HCT116 (cell line): ENCODE results near the gene RASL11B. TPM values are rescaled to one million over a fixed set of nuclear protein-coding genes. Genes with fewer than 3 reads are reported as not detected.

ENCODE experiments used
- ATAC-seq: fragments of 200-7000 bp; cut with Tn5 transposase; 2 replicates; pipeline ENCODE4 v1.9.1; 2020; ENCODE audit warnings: mild to moderate bottlenecking, moderate library complexity
- BruUV-seq: library from RNA; stranded (reverse); fragments of 400-500 nt; replicated peaks from 2 replicates; lab custom pipeline; 2021; lab: Mats Ljungman, UMichigan
- CTCF ChIA-PET: fragments of 300-600 bp; sonication (Branson Sonifier 250); formaldehyde crosslinking; loops from one replicate; lab custom pipeline; 2021; ENCODE audit warnings: antibody characterized with exemption; lab: Charles Lee
- POLR2A ChIA-PET: fragments of 300-600, 350-600 bp; sonication (Branson Sonifier 250); formaldehyde crosslinking; loops from one replicate; lab custom pipeline; 2021; ENCODE audit warnings: antibody characterized with exemption; lab: Charles Lee
- RAD21 ChIA-PET, 2 experiments: fragments of 300-600 bp; sonication (Branson Sonifier 250); formaldehyde crosslinking; loops; one replicate each; lab custom pipeline; 2023; ENCODE audit warnings: low total read pairs in 2 of 2; ENCODE audit not compliant: uncharacterized antibody in 2 of 2, unreplicated experiment in 2 of 2, low non-redundant PET in 1 of 2; lab: Charles Lee
- DNase-seq: peaks from one replicate; pipeline ENCODE4 v3.0.0-alpha.2; 2010; ENCODE audit warnings: low read depth, low spot score
- H2AFZ ChIP-seq: fragments of 200-600 bp; shearing (Covaris generic), sonication (generic); 2 replicates; pipeline ENCODE4 v1.6.1; 2017; ENCODE audit warnings: low read depth, mixed run types, mixed read lengths, antibody characterized with exemption, low read length; ENCODE audit not compliant: poor library complexity, severe bottlenecking
- H3K27ac ChIP-seq: 2 replicates; pipeline ENCODE4 v1.5.1; 2012; ENCODE audit warnings: low read depth, low read length
- H3K27me3 ChIP-seq: fragments of 200-600 bp; sonication (generic); 2 replicates; pipeline ENCODE4 v1.6.1; 2016; ENCODE audit warnings: mixed run types, low read length, mixed read lengths; ENCODE audit not compliant: insufficient read depth
- H3K36me3 ChIP-seq, 2 experiments: fragments of 200-500 bp in 1 of 2; fragments of 200-600 bp in 1 of 2; sonication (Bioruptor generic) in 1 of 2; sonication (generic) in 1 of 2; 2 replicates each; pipeline versions ENCODE4 v1.5.1 to v1.6.1; 2014 to 2016; ENCODE audit warnings: low read length in 2 of 2, inconsistent platforms in 1 of 2, mixed read lengths in 1 of 2, mixed run types in 1 of 2; ENCODE audit not compliant: insufficient read depth in 2 of 2, control insufficient read depth in 1 of 2
- H3K4me1 ChIP-seq, 2 experiments: fragments of 200-600 bp in 1 of 2; sonication (generic) in 1 of 2; 2 replicates each; pipeline versions ENCODE4 v1.5.1 to v1.6.1; 2012 to 2017; ENCODE audit warnings: low read length in 2 of 2, inconsistent platforms in 1 of 2, mild to moderate bottlenecking in 1 of 2, mixed read lengths in 1 of 2, mixed run types in 1 of 2, moderate library complexity in 1 of 2; ENCODE audit not compliant: insufficient read depth in 2 of 2, control insufficient read depth in 1 of 2
- H3K4me2 ChIP-seq: fragments of 200-600 bp; sonication (generic); 2 replicates; pipeline ENCODE4 v1.6.1; 2017; ENCODE audit warnings: mixed run types, low read length, mixed read lengths
- H3K4me3 ChIP-seq, 2 experiments: fragments of 200-600 bp in 1 of 2; sonication (generic) in 1 of 2; replicated peaks in 1 of 2; 2 replicates each; pipeline ENCODE4 v1.5.1; 2011 to 2016; ENCODE audit warnings: low read length in 2 of 2, control low read depth in 1 of 2, low read depth in 1 of 2, mild to moderate bottlenecking in 1 of 2, mixed read lengths in 1 of 2, mixed run types in 1 of 2
- H3K79me2 ChIP-seq: fragments of 200-600 bp; sonication (generic); 2 replicates; pipeline ENCODE4 v1.6.1; 2017; ENCODE audit warnings: mild to moderate bottlenecking, mixed run types, low read length, moderate library complexity, mixed read lengths; ENCODE audit not compliant: insufficient read depth
- H3K9ac ChIP-seq: fragments of 200-600 bp; sonication (generic); 2 replicates; pipeline ENCODE4 v1.6.1; 2016; ENCODE audit warnings: low read length, mixed read lengths
- H3K9me2 ChIP-seq: fragments of 200-600 bp; sonication (generic), shearing (Covaris generic); 2 replicates; pipeline ENCODE4 v1.6.1; 2017; ENCODE audit warnings: mixed run types, mild to moderate bottlenecking, moderate library complexity; ENCODE audit not compliant: insufficient read depth
- H3K9me3 ChIP-seq, 2 experiments: fragments of 200-500 bp in 1 of 2; fragments of 200-600 bp in 1 of 2; sonication (Bioruptor generic) in 1 of 2; sonication (generic) in 1 of 2; 2 replicates each; pipeline ENCODE4 v1.6.1; 2014 to 2017; ENCODE audit warnings: low read length in 2 of 2, mixed read lengths in 2 of 2, inconsistent platforms in 1 of 2, low read depth in 1 of 2, mild to moderate bottlenecking in 1 of 2, mixed run types in 1 of 2, moderate library complexity in 1 of 2; ENCODE audit not compliant: control insufficient read depth in 1 of 2, insufficient read depth in 1 of 2
- H4K20me1 ChIP-seq: fragments of 200-600 bp; sonication (generic), shearing (Covaris generic); 2 replicates; pipeline ENCODE4 v1.6.1; 2017; ENCODE audit warnings: mixed run types, mild to moderate bottlenecking, moderate library complexity; ENCODE audit not compliant: insufficient read depth
- ATF3 ChIP-seq: IDR thresholded peaks from 2 replicates; pipeline ENCODE4 v1.6.1; 2012
- CEBPB ChIP-seq: IDR thresholded peaks from 2 replicates; pipeline ENCODE4 v1.6.1; 2012; ENCODE audit warnings: low read depth
- EZH2 ChIP-seq: fragments of 200-600 bp; sonication (generic); IDR thresholded peaks from 2 replicates; pipeline ENCODE4 v1.6.1; 2017; ENCODE audit warnings: antibody characterized with exemption, mixed run types
- REST ChIP-seq: IDR thresholded peaks from 2 replicates; pipeline ENCODE4 v1.6.1; 2012; ENCODE audit warnings: low read depth
- SIN3A ChIP-seq: IDR thresholded peaks from 2 replicates; pipeline ENCODE4 v1.6.1; 2012; ENCODE audit warnings: low read depth
- SP1 ChIP-seq: IDR thresholded peaks from 2 replicates; pipeline ENCODE4 v1.6.1; 2012; ENCODE audit warnings: low read depth
- intact Hi-C: fragments of 100-400 bp; cut with micrococcal nuclease; formaldehyde crosslinking; loops from 2 replicates; pipeline ENCODE4 v1.10.0; 2022
- total RNA-seq: library from RNA; stranded (reverse); gene quantifications from one replicate; pipeline ENCODE4 v1.2.1, GENCODE V29; 2021; ENCODE audit not compliant: unreplicated experiment

Gene RASL11B
- total RNA-seq, 1 experiment from 2014 or later: 0.34 TPM

GRCh38 chr4:52915191-52915590 lies 53.1 kb downstream of the RASL11B start:
- Histone ChIP-seq H3K27me3 (no peaks in the 10 kb centered on the region), H3K4me3 (no peak overlapping the region), H3K9me2 (no peaks in the 10 kb centered on the region), H3K9ac (no peak overlapping the region), H3K79me2 (no peaks in the 10 kb centered on the region), H3K4me1 (0 out of 4 replicates have a peak, but pooled peaks cover 0 to 3% of the 10 kb centered on the region in 2 experiments), H4K20me1 (no peaks in the 10 kb centered on the region), H3K9me3 (no peaks in the 10 kb centered on the region), H3K27ac (no peak overlapping the region), H3K4me2 (no peak overlapping the region), H3K36me3 (no peaks in the 10 kb centered on the region), H2AFZ (no peak overlapping the region)
- BruUV-seq: no TSS peak
- TF ChIP-seq ATF3: no peak
- TF ChIP-seq REST: no peak
- ChIA-PET RAD21 (no interaction called here), CTCF (no interaction called here), POLR2A (no interaction called here)
- ATAC-seq: no peak
- intact Hi-C loops: no loop called here
- no peak for DNase-seq

- POLR2A ChIA-PET: no interaction called here
- no peaks in the 10 kb centered on the region for H4K20me1 ChIP-seq
- no peak overlapping the region for H2AFZ ChIP-seq
- H3K4me2 ChIP-seq: no peak overlapping the region
- RAD21 ChIA-PET: no interaction called here
- no peaks in the 10 kb centered on the region for H3K9me2 ChIP-seq
- CTCF ChIA-PET: no interaction called here
- no peaks in the 10 kb centered on the region for H3K9me3 ChIP-seq
- intact Hi-C loops: no loop called here
- TF ChIP-seq SIN3A (no peak), SP1 (no peak), EZH2 (no peak), CEBPB (no peak)
- H3K27ac ChIP-seq: no peak overlapping the region
- no peaks in the 10 kb centered on the region for H3K27me3 ChIP-seq
- H3K4me3 ChIP-seq: no peak overlapping the region
- 0 out of 4 replicates have a peak, but pooled peaks cover 0 to 3% of the 10 kb centered on the region in 2 experiments for H3K4me1 ChIP-seq
- no TSS peak for BruUV-seq
- DNase-seq: no peak
- no peaks in the 10 kb centered on the region for H3K79me2 ChIP-seq
- no peak for ATAC-seq
- H3K36me3 ChIP-seq: no peaks in the 10 kb centered on the region
- H3K9ac ChIP-seq: no peak overlapping the region
These were observed 53.7 kb downstream of the RASL11B start for GRCh38 chr4:52915730-52916300.

Other genes with a start within 250 kb of the RASL11B start
- gene USP46, start 203.0 kb upstream of the RASL11B start, total RNA-seq: 36.6 TPM
- 17.5 TPM for gene ERVMER34-1, start 110.9 kb upstream of the RASL11B start, total RNA-seq